Activated naive CD4-positive, alpha-beta T cell treated with Interleukin-2 at 50 U/mL for 16 hours (primary cell): ENCODE measurements around the gene CCL5.
"Not testable (repeated sequence)": the region's sequence is repeated elsewhere in the genome, so short reads cannot be mapped to it uniquely, and the experiment has no call there.

Source experiments
- DNase-seq: peaks from one replicate; pipeline ENCODE4 v3.0.0-alpha.2; 2020

Gene CCL5

DNA sequence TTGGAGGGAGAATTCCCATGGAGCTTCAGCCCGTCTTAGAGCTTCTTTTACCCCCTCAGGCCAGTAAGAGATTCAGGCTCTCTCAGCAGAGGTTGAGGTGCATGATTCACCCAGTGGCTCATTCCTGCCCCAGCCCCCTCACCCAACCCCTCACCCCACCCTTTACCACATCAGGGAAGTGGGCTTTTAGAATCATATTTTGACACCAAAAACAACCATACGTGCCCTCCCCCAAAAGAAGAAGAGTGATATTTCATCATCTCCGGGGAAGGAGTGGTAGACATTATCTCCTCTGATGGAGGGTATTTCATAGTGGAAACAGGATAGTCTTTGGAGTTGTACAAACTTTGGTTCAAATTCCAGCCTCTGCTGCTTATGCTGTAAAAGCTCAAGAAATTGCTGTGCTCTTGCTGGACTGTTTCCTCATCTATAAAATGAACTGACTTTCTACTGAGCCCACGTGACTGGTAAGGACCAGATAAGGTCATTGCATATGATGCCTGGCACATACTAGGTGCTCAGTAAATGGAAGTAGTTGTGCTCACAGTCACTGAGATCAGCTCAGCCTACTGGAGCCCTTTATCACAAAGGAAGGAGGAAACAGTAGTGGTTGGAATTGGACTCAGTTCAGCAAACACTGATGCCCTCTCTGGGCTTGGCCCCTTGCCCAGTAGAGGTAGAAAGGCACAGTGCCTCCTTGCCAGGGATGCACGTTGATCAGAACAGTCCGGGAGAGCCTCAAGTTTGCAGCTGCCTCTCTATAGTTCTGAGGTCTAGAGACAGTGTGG, 18.3 kb upstream of the CCL5 start:
- peak; percentile 59 for DNase-seq

DNA sequence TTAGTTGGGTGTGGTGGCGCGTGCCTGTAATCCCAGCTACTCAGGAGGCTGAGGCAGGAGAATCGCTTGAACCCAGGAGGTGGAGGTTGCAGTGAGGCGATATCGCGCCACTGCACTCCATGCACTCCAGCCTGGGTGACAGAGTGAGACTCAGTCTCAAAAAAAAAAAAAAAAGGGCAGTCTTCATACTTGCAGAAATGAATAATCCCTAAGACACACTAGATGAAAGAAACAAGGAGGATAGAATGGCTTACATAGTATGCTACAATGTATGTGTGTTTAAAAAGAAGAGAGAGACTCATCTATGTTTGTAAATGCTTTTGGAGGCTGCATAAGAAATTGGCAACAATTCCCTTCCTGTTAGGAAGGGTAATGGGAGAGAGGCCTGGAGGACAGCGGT, 17.6 kb upstream of the CCL5 start:
- not testable (repeated sequence) for DNase-seq

DNA sequence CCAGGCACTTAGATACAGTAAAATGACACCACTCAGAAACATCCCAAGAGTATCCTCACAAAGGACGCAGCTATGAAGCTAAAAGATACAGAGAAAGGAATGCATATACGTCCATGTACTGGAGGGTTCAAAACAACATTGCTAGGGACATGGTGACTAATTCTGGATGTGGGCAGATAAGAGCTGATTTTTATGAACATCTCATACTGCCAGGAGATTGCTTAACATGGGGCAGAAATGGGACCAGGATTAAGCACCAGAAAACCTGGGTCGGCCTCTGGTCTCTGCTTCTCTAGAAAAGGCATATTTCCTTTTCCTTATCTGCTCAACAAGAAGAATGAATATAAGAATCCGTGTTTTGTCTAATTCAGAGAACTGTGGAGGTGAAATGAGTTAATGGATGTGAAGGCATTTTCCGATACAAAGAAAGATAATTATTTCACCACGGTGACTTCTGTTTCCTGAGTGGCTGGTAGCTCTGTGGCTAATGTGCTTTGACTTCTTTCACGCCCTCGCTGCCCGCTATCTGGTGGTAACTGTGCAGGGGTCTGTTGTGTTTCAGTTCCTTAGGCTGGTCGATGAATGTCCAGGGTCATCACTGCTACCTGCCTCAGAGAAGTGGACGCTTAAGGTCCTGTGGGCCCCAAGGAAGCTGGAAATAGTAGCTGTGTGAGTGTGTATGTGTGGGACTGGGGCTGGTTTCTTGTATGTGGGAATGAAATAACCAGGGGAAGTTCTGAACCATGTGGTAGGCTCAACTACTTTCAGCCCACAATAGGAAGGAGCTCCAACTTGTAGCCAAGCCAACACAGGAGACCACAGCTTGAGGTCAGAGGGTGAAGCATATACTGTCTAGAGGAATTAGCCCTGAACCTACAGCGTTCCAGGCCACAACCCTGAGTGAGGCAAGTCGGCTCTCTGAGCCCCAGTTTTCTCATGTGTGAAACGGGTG, 15.8 kb upstream of the CCL5 start:
- DNase-seq = peak; percentile 47

DNA sequence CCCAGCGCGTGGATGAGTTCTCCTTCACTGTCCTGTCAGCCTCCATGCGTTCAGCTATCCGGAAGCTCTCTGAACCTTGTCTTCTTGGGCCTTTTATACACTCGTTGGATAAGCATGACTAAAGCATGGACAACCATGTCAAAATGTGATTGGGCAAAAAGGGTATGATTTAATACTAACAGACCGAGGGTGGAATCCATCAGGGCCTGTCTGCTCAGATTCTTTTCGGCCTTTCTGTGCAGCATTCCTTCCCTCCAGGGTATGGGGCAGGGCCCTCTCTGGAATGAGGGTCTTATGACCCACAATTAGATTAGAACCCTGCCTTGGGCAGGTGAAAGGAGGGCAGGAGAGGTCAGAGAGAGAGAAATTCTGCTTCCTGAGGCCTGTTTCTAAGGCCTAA, 14.0 kb upstream of the CCL5 start:
- no peak for DNase-seq

DNA sequence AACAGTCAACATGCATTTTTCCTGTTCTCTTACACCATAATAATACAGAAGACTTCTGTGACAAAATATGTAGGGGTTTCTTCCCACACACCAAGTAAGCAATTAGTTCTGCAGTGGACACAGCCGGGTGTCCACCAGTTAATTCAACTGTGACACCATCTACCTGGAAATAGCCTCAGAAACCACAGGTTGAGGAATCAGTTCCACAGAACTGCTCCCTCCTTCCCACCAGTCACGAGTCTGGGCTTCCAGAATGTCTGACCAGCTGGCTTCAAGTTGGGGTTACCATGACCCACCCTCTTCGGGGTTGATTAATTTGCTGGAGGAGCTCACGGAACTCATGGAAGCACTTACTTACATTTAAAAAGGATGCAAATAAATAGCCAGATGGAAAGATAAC, 13.6 kb upstream of the CCL5 start:
- no peak for DNase-seq

DNA sequence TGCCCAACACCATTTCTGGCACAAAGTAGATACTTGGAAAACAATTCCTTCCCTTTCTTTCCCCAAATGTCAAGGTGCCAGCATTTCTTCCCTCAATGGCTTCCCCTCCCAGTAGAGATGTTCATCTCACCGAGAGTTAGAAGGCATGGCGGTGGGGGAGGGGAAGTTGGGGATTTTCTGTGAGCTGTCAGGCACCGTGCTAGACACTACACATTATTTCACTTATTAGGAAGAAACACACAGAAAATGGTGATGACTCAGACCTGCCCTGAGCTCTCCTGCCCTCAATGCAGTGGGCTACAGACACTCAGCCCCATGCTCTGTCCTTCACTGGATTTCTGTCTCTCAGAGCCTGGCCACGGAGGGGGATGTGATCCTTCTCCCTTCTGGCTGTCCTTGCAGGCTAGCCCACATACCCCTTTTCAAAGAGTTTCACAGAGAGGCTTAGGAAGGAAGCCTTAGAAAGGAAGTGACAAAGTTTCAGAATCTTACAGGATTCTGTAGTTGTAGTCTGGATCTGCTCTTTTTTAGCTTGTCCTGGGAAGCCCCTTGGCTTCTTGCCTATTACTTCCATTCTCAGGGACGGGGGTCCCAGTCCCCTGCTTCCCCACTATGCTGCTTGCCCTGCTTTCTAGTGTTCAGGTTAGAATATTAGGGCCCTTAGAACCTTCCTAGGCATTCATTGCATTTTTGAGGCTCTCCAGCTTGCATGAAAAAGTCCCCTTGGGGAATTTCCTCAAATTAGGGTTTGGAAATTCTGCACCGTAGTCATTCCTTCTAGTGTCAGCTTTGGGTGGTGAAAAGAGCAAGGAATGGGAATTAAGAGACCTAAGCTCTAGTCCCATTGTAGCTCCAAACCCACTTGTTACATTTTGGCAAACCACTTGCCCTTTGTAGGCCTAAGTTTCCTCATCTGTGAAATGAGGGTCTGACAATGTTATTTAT, 12.2 kb upstream of the CCL5 start:
- peak; percentile 67 for DNase-seq

DNA sequence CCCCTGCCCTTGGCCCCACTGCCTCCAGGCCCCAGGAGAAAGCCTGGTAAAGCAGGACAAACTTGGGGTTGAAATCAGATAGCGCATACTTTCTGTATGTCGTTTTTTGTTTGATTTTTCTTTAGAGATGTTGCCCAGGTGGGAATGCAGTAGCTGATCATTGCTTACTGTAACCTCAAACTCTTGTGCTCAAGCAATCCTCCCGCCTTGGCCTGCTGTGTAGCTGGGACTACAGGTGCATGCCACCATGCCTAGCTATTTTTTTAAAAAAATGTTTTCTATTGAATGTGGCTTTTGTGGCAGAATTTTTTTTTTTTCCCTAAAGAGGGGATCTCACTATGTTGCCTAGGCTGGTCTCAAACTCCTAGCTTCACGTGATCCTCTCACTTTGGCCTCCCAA, 11.1 kb upstream of the CCL5 start:
- no peak for DNase-seq

DNA sequence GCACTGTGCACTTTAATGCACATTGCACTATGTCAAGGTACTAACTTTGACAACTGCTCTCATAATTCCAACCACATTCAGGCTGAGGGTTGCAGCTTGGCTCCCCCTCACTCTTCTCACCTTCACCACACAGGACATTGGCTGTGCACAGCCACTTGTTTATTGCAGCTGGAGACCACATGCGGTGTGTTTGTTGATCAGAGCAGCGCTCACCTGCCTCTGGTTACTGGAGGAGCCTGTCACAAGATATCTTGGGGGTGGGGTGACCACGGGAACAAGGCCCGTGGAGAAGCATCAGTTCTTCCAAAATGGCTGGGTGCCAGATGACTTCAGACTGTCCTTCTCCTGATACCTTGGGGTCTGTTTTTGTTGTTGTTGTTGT, 10.6 kb upstream of the CCL5 start:
- DNase-seq = peak; percentile 37

DNA sequence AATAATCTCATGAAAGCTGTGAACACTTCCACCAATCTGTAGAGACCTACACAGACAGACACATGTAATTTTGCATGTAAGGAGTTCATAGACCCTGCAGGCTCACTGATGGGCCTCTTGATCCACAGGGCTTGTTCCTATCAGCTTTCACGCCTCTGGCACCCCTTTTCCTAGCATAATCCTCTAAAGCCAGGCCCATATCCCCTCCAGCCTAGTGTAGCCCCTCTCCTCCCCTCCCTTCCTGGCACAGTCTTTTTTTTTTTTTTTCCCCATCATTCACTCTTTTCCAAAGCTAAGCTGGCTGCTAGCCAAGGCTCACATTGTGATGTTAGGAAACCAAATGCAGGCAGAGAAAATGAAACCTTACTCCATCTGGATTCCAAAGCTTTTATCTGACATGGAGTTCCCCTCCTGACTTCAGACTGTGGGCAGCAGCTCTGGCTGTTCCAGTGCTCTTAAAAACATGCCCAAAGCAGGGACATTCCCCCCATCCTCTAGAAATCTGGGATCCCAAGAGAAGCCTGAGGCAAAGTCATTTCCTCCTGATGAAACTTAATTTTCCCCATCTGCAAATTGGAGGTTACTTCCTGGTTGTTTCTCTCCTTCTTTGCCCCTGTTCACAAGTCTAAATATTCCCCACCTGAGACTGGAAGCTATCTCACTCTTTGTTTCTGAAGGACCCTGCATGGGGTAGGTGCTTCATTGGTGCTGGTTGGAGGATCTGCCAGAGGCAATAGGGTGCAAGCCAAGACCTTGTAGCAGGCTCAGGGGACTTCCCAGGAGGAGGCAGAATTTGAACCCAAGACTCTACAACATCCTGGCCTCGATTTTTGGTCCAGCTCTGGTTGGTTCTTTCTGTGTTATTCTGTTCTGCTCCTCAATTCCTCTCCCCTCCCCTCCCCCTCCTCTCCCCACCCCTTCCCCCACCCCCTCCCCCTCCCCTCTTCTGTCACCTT, 9.9 kb upstream of the CCL5 start:
- DNase-seq = no peak

DNA sequence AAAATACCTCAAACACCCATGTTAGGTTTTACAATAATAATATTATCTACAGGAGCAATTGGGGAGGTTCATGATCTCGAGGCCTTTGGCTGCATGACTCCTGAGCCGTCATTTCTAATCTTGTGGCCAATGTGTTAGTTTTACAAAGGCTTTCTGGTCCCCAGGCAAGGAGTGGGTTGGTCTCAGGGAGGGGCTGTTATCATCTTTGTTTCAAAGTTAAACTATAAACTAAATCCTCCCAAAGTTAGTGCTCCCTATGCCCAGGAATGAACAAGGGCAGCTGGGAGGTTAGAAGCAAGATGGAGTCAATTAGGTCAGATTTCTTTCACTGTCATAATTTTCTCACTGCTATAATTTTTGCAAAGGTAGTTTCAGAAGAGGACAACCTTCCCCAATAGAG, 9.1 kb upstream of the CCL5 start:
- DNase-seq = peak; percentile 34

DNA sequence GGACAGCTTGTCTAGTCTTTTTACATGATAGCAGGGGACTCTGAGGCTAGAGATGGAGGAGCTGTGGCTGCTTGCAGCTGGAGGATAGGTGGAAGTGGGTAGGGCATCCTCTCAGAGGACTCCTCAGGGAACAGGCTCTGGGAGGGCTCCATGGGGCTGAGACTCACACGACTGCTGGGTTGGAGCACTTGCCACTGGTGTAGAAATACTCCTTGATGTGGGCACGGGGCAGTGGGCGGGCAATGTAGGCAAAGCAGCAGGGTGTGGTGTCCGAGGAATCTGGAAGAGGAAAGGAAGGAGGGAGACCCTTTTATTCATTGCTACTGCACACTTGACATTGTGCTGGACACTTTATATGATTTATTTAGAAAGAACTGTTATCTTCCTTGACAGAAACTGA, 1.8 kb downstream of the CCL5 start:
- DNase-seq = no peak

DNA sequence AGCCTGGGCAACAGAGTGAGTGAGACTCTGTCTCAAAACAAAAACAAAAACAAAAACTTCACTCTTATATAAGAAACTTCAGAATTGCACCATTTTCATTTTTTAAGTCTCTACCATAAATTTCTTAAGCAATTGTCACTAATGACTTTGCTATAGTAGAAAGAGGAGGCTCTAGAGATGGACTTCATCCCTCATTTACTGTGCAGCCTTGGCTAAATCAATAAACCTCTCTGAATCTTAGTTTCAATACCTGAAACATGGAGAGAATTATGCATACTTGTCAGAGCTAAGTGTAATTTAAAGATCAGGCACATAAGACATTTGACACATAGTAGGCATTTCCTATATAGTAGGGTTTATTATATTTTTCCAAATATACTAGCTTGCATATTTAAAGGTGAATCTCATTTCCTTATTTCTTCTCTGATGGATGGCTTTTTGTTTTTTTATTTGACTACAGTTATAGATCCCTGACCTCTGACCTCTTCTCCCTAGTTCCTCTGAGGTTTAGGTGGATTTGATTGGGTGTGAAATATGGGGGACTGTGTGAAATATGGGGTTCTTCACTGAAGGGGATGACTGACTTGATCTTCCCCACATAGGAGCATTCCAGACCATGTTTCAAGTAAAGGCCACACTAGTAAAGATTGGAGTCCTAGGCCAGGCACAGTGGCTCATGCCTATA, 2.7 kb downstream of the CCL5 start:
- no peak for DNase-seq

DNA sequence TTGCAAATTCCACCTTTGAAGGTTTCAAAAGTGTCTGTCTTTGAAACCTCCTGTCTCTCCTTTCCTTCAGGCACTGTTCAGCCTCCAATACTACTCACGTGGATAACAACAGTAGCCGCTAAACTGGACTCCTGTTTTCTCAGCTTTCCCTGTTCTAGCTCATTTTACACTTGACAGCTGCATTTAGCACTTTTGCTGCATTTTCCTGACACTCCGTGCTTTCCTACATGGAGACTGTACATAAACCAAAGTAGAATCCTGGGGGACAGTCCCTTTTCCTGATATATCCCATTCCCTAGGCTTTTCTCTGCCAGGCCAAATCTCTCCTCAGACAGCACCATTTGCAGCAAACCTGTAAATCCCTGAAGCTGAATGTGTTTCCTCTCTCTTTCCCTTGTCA, 3.6 kb downstream of the CCL5 start:
- DNase-seq = no peak

DNA sequence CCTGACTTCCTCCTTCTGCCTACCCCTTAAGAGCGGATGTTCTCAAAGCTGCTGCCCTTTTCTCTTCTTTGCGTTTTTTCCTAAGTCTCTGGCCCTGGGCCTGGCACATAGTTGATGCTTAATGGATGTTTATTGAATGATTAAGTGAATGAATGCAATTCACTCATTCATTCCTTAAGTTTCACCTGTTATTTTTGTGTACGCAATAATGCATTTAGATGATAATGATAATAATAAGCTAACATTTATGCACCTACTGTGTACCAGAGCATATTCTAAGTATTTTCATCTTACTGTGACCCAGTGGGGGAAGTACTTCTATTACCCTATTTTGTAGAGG, 4.4 kb downstream of the CCL5 start:
- no peak for DNase-seq

DNA sequence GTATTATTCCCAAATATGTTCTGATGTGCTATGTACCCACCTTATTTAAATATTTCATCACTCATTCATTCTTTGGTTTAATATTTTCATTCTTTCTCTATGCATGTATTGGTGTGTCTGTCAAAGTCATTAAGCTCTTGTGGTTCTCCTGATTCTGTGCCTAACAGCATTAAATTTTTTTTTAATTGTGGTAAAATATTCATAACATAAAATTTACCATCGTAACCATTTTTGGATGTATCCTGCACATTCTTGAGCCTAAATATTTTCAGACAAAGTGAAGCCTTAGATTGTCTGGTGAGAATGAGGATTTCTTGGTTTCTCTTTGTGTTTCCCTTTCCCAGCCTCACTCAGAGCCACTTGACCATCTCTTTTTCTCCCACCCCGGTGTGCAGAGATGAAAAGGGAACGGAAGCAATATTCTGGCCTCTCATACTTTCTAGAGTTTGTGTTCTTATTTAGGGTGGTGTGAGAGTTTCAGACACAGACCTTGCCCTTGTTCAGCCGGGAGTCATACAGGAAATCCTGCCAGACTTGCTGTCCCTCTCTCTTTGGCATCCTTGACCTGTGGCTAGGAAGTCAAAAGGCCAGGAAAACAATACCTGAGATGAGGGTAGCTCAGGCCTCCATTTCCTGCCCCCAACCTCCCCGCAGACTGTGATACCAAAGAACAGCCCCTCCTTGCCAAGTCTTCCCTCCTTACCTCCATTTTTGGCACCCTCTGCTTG, 4.9 kb downstream of the CCL5 start:
- DNase-seq = no peak

DNA sequence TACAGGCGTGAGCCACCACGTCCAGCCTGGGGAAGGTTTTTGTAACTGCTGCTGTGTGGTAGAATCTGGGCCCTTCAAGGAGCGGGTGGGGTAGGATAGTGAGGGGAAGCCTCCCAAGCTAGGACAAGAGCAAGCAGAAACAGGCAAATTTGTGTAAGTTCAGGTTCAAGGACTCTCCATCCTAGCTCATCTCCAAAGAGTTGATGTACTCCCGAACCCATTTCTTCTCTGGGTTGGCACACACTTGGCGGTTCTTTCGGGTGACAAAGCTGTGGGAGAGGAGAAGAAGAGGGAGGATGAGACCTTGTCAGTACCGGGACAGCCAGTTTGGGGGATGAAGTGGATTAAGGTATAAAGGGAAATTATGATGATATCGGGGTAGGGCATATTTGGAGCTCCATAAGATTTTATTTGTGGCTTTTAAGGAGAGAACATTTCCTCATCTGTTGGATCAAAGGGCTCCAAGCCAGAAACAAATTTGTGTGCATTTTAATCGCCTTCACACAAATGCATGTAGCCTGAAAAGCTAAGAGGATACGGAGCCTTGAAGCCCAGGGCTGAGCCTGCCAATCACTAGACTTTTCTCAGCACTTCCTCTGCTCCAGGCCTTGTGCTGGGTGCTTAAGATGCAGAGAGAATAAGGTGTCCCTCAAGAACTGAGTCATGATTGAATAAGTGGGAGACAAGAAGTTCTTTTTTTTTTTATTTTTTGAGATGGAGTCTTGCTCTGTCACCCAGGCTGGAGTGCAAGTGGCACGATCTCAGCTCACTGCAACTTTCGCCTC, 7.8 kb downstream of the CCL5 start:
- no peak for DNase-seq

DNA sequence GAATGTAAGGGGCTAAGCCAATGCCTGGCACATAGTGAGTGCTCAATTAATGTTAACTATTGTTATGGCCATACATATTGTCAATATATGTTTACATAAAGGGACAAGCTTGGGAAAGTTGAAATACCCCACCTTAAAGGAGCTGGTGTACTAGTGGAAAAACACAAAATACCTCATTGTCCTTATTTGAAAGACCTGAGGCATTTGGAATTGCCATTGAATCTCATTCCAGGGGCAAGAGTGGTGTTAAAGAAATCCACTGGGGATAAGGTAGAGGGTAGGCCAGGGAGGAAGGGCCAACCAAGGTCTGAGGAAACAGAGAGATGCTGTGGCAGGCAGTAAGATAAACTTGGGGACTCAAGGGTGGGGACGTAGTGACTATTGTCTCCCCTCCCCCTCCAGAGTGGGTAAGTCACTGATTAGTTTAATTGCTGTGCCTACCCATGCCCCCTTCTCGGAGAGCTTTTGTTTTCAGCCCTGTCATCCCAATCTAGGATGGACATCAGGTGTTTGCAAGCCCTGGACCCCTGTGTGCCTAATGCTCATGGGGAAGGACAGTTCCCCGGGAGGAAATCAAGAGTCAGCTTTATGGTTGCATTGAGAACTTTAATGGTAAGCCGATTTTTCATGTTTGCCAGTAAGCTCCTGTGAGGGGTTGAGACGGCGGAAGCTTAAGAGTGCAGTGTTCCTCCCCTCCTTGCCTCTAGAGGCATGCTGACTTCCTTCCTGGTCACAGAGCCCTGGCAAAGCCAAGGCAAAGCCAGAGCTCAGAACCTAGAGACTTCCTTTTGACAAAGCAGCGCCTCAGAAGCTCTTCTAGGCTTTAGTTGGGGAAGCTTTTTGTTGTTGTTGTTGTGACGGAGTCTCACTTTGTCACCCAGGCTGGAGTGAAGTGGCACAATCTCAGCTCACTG, 9.0 kb downstream of the CCL5 start:
- no peak for DNase-seq

DNA sequence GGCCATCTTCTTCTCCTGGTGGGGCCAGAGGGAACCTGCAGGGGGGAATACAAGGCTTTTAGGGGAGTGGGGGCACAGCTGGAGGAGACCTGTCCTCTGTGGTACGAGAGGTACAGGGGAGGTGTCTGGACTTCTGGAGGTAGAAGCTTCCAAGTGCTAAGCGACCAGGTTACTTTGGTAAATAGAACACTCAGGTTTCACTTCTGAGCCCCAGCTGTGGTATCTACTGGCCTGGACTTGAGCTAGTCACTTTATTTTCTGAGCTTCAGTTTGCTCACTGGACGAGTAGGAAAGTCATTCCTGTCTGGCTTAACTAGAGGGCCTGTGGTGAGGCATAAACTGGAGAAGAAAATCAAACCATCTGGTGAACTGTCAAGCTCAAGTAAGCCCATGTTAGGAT, 11.4 kb downstream of the CCL5 start, which contains the start of gene HEATR9:
TSS of gene HEATR9 (minus strand) at position 155 of the 400 bp plus-strand sequence. CDS start at position 6, 149 bp downstream.
- no peak for DNase-seq
